ENCODE results near the gene CALCR.
"Not testable (repeated sequence)": the region's sequence is repeated elsewhere in the genome, so short reads cannot be mapped to it uniquely, and the experiment has no call there.

Gene CALCR

GRCh38 chr7:93574646-93575554, at the start of gene CALCR:
Gene CALCR (minus strand): TSS chr7:93574724. CDS start chr7:93486981, 87,743 bp downstream.
- DNase-seq, result no peak

- DNase-seq, result no peak
Observed at GRCh38 chr7:93623816-93624215, 49.3 kb upstream of the CALCR start.

GRCh38 chr7:93622036-93623033, 47.8 kb upstream of the CALCR start:
- DNase-seq, result peak; percentile 9

GRCh38 chr7:93620864-93621263, 46.3 kb upstream of the CALCR start:
- no peak for DNase-seq

- no peak for DNase-seq
Observed at GRCh38 chr7:93620057-93620456, 45.5 kb upstream of the CALCR start.

GRCh38 chr7:93601363-93601762, 26.8 kb upstream of the CALCR start:
- DNase-seq, result no peak

- no peak for DNase-seq
Observed at GRCh38 chr7:93594250-93594649, 19.7 kb upstream of the CALCR start.

- DNase-seq, result no peak
Observed at GRCh38 chr7:93592588-93593266, 18.2 kb upstream of the CALCR start.

- DNase-seq, result peak; percentile 14
Observed at GRCh38 chr7:93591224-93592050, 16.9 kb upstream of the CALCR start.

- not testable (repeated sequence) for DNase-seq
Observed at GRCh38 chr7:93586479-93586865, 11.9 kb upstream of the CALCR start.

GRCh38 chr7:93585694-93586478, 11.4 kb upstream of the CALCR start:
- not testable (repeated sequence) for DNase-seq

GRCh38 chr7:93579431-93579830, 4.9 kb upstream of the CALCR start:
- DNase-seq, result no peak

- DNase-seq, result no peak
Observed at GRCh38 chr7:93578762-93579161, 4.2 kb upstream of the CALCR start.

GRCh38 chr7:93575555-93576399, 1.3 kb upstream of the CALCR start:
- DNase-seq, result no peak

GRCh38 chr7:93574269-93574645, 267 bp downstream of the CALCR start:
- no peak for DNase-seq

- no peak for DNase-seq
Observed at GRCh38 chr7:93569189-93569588, 5.3 kb downstream of the CALCR start.

- DNase-seq, result no peak
Observed at GRCh38 chr7:93566876-93567275, 7.6 kb downstream of the CALCR start.

GRCh38 chr7:93563584-93563983, 10.9 kb downstream of the CALCR start:
- DNase-seq, result no peak

- DNase-seq, result no peak
Observed at GRCh38 chr7:93562936-93563335, 11.6 kb downstream of the CALCR start.

GRCh38 chr7:93562106-93562505, 12.4 kb downstream of the CALCR start:
- DNase-seq, result no peak
